ENCODE measurements around the gene COPRS. TPM values are rescaled to one million over a fixed set of nuclear protein-coding genes. Genes with fewer than 3 reads are reported as not detected.

COPRS gene
- total and polyA plus RNA-seq, 2 of the 8 experiments (the other 6 are each of a cell fraction or from before 2014, with no cell fraction given), result 40.9 to 49.3 TPM

- TF ChIP-seq CBX8 (IDR thresholded peaks at IDR 0.05; ENCODE audit: borderline replicate concordance, low read depth, low read length), result no peak
Observed at GRCh38 chr17:31815212-31815730, 43.8 kb downstream of the COPRS start (continued).
